GM12878 (cell line): ENCODE measurements around the gene ADGRD1. TPM values are rescaled to one million over a fixed set of nuclear protein-coding genes. Genes with fewer than 3 reads are reported as not detected.

Experiments used
- ATAC-seq: fragments of 200-7000 bp; cut with Tn5 transposase; 3 replicates; pipeline ENCODE4 v1.9.1; 2020; ENCODE audit warnings: mild to moderate bottlenecking, moderate library complexity
- BruUV-seq: library from RNA; stranded (reverse); fragments of 400-500 nt; replicated peaks from 2 replicates; lab custom pipeline; 2021; lab: Mats Ljungman, UMichigan
- CTCF ChIA-PET: fragments of 300-600 bp; sonication (Branson Sonifier 250); formaldehyde crosslinking; extraction: SDS; loops from one replicate; lab custom pipeline; 2021; ENCODE audit warnings: inconsistent platforms; lab: Yijun Ruan, JAX
- POLR2A ChIA-PET: fragments of 350-600 bp; formaldehyde crosslinking; extraction: SDS; loops from one replicate; lab custom pipeline; 2021; ENCODE audit warnings: inconsistent platforms; lab: Charles Lee
- RAD21 ChIA-PET: fragments of 300-600 bp; sonication (Branson Sonifier 250); formaldehyde crosslinking; loops from one replicate; lab custom pipeline; 2023; ENCODE audit warnings: antibody characterized with exemption; ENCODE audit not compliant: unreplicated experiment; lab: Charles Lee
- SMC1A ChIA-PET: fragments of 300-600 bp; sonication (Branson Sonifier 250); formaldehyde crosslinking; loops from one replicate; lab custom pipeline; 2023; ENCODE audit not compliant: unreplicated experiment, uncharacterized antibody; lab: Charles Lee
- DNase-seq: peaks from one replicate; pipeline ENCODE4 v3.0.0-alpha.2; 2011; ENCODE audit warnings: low read depth, low spot score
- FAIRE-seq: peaks from 3 replicates; lab custom pipeline; 2011; peaks lifted over from hg19 to GRCh38; lab: Jason Lieb, UNC
- H2AFZ ChIP-seq: 2 replicates; pipeline ENCODE4 v1.6.0; 2011; ENCODE audit warnings: low read depth, low read length, control low read depth; ENCODE audit not compliant: control insufficient read depth
- H3K27ac ChIP-seq: 2 replicates; pipeline ENCODE4 v1.5.1; 2011; ENCODE audit warnings: control low read depth; ENCODE audit not compliant: control insufficient read depth, insufficient read depth
- H3K27me3 ChIP-seq, 2 experiments: replicated peaks in 1 of 2; 2 replicates each; pipeline versions ENCODE4 v1.6.0 to v1.6.1; 2011; ENCODE audit warnings: low read length in 1 of 2; ENCODE audit not compliant: control insufficient read depth in 2 of 2, insufficient read depth in 2 of 2
- H3K36me3 ChIP-seq, 2 experiments: 2 replicates each; pipeline ENCODE4 v1.5.1; 2011; ENCODE audit warnings: low read length in 1 of 2; ENCODE audit not compliant: control insufficient read depth in 2 of 2, insufficient read depth in 2 of 2
- H3K4me1 ChIP-seq: 2 replicates; pipeline ENCODE4 v1.6.1; 2011; ENCODE audit warnings: mild to moderate bottlenecking, low read length, moderate library complexity, mixed read lengths; ENCODE audit not compliant: control insufficient read depth, insufficient read depth
- H3K4me2 ChIP-seq: 2 replicates; pipeline ENCODE4 v1.6.0; 2011; ENCODE audit warnings: control low read depth; ENCODE audit not compliant: control insufficient read depth, insufficient read depth
- H3K4me3 ChIP-seq: fragments of 200-600 bp; sonication (generic); 2 replicates; pipeline ENCODE4 v1.5.1; 2016
- H3K79me2 ChIP-seq: 2 replicates; pipeline ENCODE4 v1.6.0; 2011; ENCODE audit warnings: low read length; ENCODE audit not compliant: control insufficient read depth, insufficient read depth
- H3K9ac ChIP-seq: 2 replicates; pipeline ENCODE4 v1.8.0; 2011; ENCODE audit warnings: low read length, control low read depth, mixed read lengths; ENCODE audit not compliant: control insufficient read depth, insufficient read depth
- H3K9me3 ChIP-seq: replicated peaks from 3 replicates; pipeline ENCODE4 v1.5.1; 2011; ENCODE audit warnings: mild to moderate bottlenecking, low read length; ENCODE audit not compliant: control insufficient read depth, insufficient read depth
- H4K20me1 ChIP-seq: 2 replicates; pipeline ENCODE4 v1.6.0; 2011; ENCODE audit not compliant: control insufficient read depth, insufficient read depth
- ASH2L ChIP-seq: fragments of 300-600, 200-600 bp; sonication (generic); IDR thresholded peaks from 2 replicates; pipeline ENCODE4 v1.6.1; 2017; ENCODE audit warnings: low read depth, mild to moderate bottlenecking, borderline replicate concordance
- BHLHE40 ChIP-seq, 2 experiments: fragments of 450-650 bp in 1 of 2; IDR thresholded peaks; 2 replicates each; pipeline ENCODE4 v1.6.1; 2011 to 2017; ENCODE audit warnings: low read depth in 2 of 2, borderline replicate concordance in 1 of 2, improper control_type of control experiment in 1 of 2, low read length in 1 of 2, mild to moderate bottlenecking in 1 of 2
- FOXK2 ChIP-seq: fragments of 450-650 bp; IDR thresholded peaks from 2 replicates; pipeline ENCODE4 v1.6.1; 2017; ENCODE audit warnings: mild to moderate bottlenecking, moderate library complexity
- HSF1 ChIP-seq: fragments of 150-350 bp; IDR thresholded peaks from 2 replicates; pipeline ENCODE4 v1.6.1; 2014; ENCODE audit warnings: mild to moderate bottlenecking, low read depth, low read length
- MXI1 ChIP-seq: fragments of 150-350 bp; IDR thresholded peaks from 2 replicates; pipeline ENCODE4 v1.6.1; 2011; ENCODE audit warnings: low read depth, mild to moderate bottlenecking, inconsistent platforms, low read length, improper control_type of control experiment
- RAD51 ChIP-seq: fragments of 450-650 bp; IDR thresholded peaks from 2 replicates; pipeline ENCODE4 v1.6.1; 2016; ENCODE audit warnings: moderate library complexity, mild to moderate bottlenecking, inconsistent platforms
- RELA ChIP-seq: fragments of 450-650 bp; IDR thresholded peaks from 2 replicates; pipeline ENCODE4 v1.8.0; 2014; ENCODE audit warnings: borderline replicate concordance; ENCODE audit not compliant: partially characterized antibody
- RUNX3 ChIP-seq: IDR thresholded peaks from 2 replicates; pipeline ENCODE4 v1.6.1; 2012; ENCODE audit warnings: low read length, inconsistent platforms
- TARDBP ChIP-seq: IDR thresholded peaks from 2 replicates; pipeline ENCODE4 v1.6.1; 2016; ENCODE audit warnings: borderline replicate concordance
- TCF7 ChIP-seq: IDR thresholded peaks from 2 replicates; pipeline ENCODE4 v1.6.1; 2014; ENCODE audit warnings: antibody characterized with exemption, borderline replicate concordance
- WGBS: methylation state at CpG from one replicate; pipeline ENCODE4 v1.1.6; 2016; ENCODE audit warnings: low lambda C conversion rate; ENCODE audit not compliant: insufficient replicate concordance, insufficient coverage; ENCODE audit errors: missing lambda C conversion rate; 5-methylcytosine and 5-hydroxymethylcytosine counted together
- in situ Hi-C: fragments of 300-500 bp; cut with MboI; formaldehyde crosslinking; loops from 9 replicates; pipeline ENCODE4 v1.14.3; 2018; ENCODE audit warnings: mixed read lengths
- intact Hi-C: fragments of 100-400 bp; cut with micrococcal nuclease; formaldehyde crosslinking; loops from one replicate; pipeline ENCODE4 v1.14.2; 2022; ENCODE audit not compliant: unreplicated experiment
- polyA plus RNA-seq, 11 experiments: library from polyadenylated mRNA; depleted of rRNA in 4 of 11; unstranded in 6 of 11; stranded (reverse) in 5 of 11; fragments of >200 nt; fragmentation: Nextera tagmentation in 4 of 11; fragmentation: Illumina TruSeq in 1 of 11; extraction: Ambion mirVana in 4 of 11; extraction: Trizol in 1 of 11; gene quantifications; 1 replicate in 1 of 11; 2 replicates in 10 of 11; pipeline versions ENCODE4 v1.2.1 to v1.2.3, GENCODE V29; 2011 to 2016; ENCODE audit warnings: inconsistent platforms in 2 of 11, missing spikeins in 2 of 11, low read depth in 1 of 11
- total RNA-seq, 4 experiments: library from RNA; depleted of rRNA in 3 of 4; stranded (reverse); fragments of >200 nt in 3 of 4; fragmentation: Illumina TruSeq in 1 of 4; extraction: Trizol in 1 of 4; gene quantifications; 2 replicates each; pipeline versions ENCODE4 v1.2.1 to v1.2.3, GENCODE V29; 2013 to 2021
- TF ChIP-seq, protein P1 (sequence below): fragments of 450-650 bp; formaldehyde crosslinking; IDR thresholded peaks from 2 replicates; pipeline ENCODE4 v1.5.0; 2022; ENCODE audit warnings: mild to moderate bottlenecking, missing genetic modification characterization
- TF ChIP-seq, protein P2 (sequence below): fragments of 450-650 bp; IDR thresholded peaks from 2 replicates; pipeline ENCODE4 v1.6.1; 2017; ENCODE audit warnings: mild to moderate bottlenecking, moderate library complexity

Gene ADGRD1
- total and polyA plus RNA-seq, 10 of the 15 experiments (the other 5 are each of a cell fraction or from before 2014, with no cell fraction given): 0.15 to 12.7 (median 1.2) TPM

GRCh38 chr12:130982565-130983225 lies 29.0 kb downstream of the ADGRD1 start (continued):
- TF ChIP-seq RELA (no peak), RAD51 (no peak), FOXK2 (no peak), BHLHE40 (IDR thresholded peaks at IDR 0.05; ENCODE audit: borderline replicate concordance in 1 of 2, low read depth in 2 of 2, low read length in 1 of 2) (no peak)

GRCh38 chr12:130983328-130984017 lies 29.8 kb downstream of the ADGRD1 start:
- CTCF ChIA-PET: interaction anchor here (1.1 kb wide), 1 partner anchor 11 kb away, joined by 3 read pairs; no protein-coding TSS in a partner anchor
- SMC1A ChIA-PET: interaction anchor here (1.6 kb wide), 1 partner anchor 19 kb away, joined by 4 read pairs; no protein-coding TSS in a partner anchor
- POLR2A ChIA-PET: no interaction called here
- in situ Hi-C loops (no loop called here), intact Hi-C loops (loop anchor here (5.0 kb wide), 1 partner anchor 111 kb away; the partner anchor contains the start of gene RAN)
- Histone ChIP-seq H3K4me1 (peaks cover 25% of the 10 kb centered on the region), H3K27ac (no peak overlapping the region), H3K36me3 (no peaks in the 10 kb centered on the region), H3K9me3 (no peaks in the 10 kb centered on the region), H3K4me2 (no peak overlapping the region), H2AFZ (no peak overlapping the region), H3K9ac (no peak overlapping the region), H3K27me3 (no peaks in the 10 kb centered on the region), H3K79me2 (no peaks in the 10 kb centered on the region), H3K4me3 (no peak overlapping the region), H4K20me1 (no peaks in the 10 kb centered on the region)
- FAIRE-seq: no peak
- 27% methylated on average over 7 of the region's 7 CpGs for WGBS
- RAD21 ChIA-PET: no interaction called here
- ATAC-seq: no peak
- no peak for DNase-seq
- BruUV-seq: no TSS peak
- TF ChIP-seq FOXK2: no peak
- TF ChIP-seq TCF7: no peak
- no peak for TF ChIP-seq RUNX3
- no peak for TF ChIP-seq ASH2L
- no peak for TF ChIP-seq HSF1
- TF ChIP-seq, protein P1, sequence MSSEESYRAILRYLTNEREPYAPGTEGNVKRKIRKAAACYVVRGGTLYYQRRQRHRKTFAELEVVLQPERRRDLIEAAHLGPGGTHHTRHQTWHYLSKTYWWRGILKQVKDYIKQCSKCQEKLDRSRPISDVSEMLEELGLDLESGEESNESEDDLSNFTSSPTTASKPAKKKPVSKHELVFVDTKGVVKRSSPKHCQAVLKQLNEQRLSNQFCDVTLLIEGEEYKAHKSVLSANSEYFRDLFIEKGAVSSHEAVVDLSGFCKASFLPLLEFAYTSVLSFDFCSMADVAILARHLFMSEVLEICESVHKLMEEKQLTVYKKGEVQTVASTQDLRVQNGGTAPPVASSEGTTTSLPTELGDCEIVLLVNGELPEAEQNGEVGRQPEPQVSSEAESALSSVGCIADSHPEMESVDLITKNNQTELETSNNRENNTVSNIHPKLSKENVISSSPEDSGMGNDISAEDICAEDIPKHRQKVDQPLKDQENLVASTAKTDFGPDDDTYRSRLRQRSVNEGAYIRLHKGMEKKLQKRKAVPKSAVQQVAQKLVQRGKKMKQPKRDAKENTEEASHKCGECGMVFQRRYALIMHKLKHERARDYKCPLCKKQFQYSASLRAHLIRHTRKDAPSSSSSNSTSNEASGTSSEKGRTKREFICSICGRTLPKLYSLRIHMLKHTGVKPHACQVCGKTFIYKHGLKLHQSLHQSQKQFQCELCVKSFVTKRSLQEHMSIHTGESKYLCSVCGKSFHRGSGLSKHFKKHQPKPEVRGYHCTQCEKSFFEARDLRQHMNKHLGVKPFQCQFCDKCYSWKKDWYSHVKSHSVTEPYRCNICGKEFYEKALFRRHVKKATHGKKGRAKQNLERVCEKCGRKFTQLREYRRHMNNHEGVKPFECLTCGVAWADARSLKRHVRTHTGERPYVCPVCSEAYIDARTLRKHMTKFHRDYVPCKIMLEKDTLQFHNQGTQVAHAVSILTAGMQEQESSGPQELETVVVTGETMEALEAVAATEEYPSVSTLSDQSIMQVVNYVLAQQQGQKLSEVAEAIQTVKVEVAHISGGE (CRISPR knock-in tag): no peak
- TF ChIP-seq TARDBP: no peak
- no peak for TF ChIP-seq MXI1
- TF ChIP-seq, protein P2, sequence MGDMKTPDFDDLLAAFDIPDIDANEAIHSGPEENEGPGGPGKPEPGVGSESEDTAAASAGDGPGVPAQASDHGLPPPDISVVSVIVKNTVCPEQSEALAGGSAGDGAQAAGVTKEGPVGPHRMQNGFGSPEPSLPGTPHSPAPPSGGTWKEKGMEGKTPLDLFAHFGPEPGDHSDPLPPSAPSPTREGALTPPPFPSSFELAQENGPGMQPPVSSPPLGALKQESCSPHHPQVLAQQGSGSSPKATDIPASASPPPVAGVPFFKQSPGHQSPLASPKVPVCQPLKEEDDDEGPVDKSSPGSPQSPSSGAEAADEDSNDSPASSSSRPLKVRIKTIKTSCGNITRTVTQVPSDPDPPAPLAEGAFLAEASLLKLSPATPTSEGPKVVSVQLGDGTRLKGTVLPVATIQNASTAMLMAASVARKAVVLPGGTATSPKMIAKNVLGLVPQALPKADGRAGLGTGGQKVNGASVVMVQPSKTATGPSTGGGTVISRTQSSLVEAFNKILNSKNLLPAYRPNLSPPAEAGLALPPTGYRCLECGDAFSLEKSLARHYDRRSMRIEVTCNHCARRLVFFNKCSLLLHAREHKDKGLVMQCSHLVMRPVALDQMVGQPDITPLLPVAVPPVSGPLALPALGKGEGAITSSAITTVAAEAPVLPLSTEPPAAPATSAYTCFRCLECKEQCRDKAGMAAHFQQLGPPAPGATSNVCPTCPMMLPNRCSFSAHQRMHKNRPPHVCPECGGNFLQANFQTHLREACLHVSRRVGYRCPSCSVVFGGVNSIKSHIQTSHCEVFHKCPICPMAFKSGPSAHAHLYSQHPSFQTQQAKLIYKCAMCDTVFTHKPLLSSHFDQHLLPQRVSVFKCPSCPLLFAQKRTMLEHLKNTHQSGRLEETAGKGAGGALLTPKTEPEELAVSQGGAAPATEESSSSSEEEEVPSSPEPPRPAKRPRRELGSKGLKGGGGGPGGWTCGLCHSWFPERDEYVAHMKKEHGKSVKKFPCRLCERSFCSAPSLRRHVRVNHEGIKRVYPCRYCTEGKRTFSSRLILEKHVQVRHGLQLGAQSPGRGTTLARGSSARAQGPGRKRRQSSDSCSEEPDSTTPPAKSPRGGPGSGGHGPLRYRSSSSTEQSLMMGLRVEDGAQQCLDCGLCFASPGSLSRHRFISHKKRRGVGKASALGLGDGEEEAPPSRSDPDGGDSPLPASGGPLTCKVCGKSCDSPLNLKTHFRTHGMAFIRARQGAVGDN: no peak
